NCI-H526 treated with DMSO at 0.1 percent for 48 hours (cell line): Measurements from ENCODE around the gene ADGRD2.

Experiments used
- DNase-seq: peaks from one replicate; lab custom pipeline; 2025; lab: John Stamatoyannopoulos, UW

Gene ADGRD2

DNA sequence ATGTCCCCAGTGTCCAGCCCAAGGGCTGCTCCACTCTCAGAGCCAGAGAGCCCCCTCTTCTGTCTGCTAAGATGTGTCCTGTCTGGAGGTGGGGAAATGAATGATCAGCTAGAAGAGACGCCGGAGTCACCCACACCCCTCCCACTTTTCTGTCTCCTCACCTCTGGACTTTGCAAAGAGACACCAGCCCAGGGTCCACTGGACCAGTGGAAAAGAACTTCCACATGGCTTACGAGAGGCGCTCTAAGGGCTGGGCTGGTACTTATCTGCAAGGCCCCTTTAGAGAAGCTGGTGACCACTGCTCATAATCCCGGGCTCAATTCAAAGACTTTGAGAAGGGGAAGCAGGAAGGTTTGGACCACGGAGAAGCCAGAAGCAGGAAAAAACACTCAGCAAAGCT, 47.8 kb downstream of the ADGRD2 start:
- DNase-seq, result no peak

DNA sequence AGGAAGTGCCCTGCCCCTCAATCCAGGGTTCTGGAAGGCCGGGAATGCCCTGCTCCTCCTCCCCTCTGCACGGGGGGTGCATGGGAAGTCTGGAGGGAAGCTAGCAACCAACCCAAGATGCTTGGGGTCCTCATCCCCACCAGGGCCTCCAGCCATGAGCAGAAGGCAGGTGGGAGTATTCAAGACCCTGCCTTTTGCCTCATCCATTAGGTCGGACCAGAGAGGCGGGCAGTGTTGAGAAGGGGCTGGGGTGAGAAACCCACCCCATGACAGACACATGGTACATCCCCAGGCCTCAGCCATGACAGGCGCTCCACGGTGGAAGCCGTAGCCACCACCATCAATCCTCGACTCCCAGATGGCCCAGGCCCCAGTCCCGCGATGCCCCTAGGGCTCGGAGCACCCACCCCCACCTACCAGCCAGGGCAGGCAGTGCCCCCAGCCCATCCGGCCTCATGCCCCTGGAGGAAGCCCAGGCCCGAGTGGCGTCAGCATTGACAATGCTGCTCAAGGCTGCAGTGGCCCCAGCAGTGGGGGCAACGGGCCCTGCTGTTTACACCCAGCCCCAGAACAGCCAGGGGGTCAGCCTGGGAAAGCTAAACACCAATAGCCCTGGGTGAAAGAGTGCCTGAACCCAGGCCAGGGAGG, 48.4 kb downstream of the ADGRD2 start:
- no peak for DNase-seq

GRCh38 chr9:124499216-124499615, 49.0 kb downstream of the ADGRD2 start:
- no peak for DNase-seq

DNA sequence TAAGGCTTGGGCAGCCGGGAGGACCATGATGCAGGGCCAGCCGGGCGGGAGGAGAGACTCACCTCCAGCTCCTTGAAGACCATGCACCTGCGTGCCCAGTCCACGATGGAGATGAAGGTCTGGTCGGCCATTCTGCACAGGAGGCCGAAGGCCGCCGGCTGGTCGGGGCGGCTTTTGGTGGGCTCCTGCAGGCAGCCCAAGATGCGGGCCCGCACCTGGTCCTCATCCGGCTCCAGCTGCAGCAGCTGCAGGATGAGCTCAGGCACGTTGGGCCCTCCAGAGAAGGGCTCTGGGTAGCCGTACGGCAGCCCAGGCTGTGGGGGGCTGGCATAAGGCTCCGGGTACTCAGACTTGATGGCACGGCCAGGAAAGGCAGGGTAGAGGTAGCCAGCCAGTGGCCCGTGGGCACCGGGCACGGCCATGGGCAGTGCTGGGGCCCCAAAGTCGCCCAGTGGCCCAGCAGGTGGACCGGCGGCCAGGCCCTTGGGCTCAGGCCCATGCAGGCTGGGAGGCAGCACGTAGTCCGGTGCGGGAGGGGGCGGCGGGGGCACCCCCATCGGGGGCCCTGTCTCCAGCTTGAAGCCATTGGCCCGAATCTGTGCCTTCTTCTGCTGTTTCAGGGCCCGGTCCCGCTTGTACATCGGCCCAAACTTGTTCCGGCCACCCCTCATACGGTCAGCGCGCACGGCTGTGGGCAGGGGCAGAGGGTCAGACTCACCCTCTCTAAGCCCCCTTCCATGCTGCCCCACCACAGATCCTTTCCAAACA, 50.0 kb downstream of the ADGRD2 start:
- no peak for DNase-seq

DNA sequence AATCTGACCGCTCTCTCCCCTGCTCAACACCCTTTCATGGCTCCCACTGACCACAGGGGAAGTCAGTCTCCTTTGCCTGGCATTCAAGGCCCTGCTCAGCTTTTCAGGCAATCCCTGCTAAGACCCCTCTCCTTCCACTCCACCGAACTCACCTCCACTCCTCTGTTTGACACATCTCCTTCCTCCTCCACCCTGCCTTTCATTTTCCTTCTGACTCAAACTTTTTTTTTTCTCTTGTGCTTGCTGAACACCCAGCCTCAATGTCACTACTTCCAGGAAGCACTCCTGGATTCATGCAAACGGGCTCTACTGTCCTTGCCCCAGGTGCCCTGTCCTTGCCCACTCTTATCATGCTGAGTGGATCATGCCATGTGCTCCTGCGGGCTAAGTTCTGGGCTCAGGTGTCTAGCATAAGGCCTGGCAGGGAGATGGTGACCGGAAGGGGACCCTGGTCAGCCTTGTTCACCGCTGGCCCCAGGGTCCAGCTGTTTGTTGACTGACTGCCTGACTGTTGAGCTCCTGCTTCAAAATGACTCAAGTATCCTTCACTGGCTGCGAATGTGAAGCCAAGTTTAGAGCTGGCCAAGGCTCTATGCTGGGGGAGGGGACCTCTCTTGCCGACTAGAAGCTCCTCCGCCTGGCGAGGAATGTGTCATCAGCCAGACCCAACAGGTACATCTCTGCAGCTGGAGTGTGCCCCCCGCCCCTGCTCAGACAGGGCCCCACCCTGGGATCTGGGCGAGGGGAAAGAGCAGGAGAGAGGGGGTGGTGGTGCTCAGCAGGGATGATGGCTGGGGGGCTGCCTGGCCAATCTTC, 50.8 kb downstream of the ADGRD2 start:
- DNase-seq, result no peak

DNA sequence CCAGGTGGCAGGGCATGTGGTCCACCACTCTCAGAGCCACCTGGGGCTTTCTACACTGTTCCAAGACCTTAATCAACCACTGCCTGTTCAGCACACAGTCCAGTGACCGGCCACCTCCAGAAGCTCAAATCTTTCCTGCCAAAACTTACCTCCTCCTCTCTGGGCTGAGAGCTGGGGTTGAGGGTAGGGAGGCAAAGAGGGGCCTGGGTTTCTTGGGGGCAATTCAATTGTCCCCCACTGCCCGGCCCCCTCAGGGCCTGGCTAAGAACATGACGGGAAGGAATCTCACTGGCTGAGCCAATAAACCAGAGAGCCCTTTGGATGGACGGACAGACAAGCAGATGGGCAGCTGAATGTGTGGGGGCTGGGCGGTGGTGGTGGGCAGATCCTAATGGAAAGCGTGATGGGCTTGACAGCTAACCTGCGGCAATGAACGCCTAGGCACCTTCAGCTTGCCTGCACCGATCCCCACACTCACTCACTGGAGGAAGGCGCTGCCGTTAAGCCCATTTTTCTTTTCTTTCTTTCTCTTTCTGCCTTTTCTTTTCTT, 51.6 kb downstream of the ADGRD2 start:
- no peak for DNase-seq

DNA sequence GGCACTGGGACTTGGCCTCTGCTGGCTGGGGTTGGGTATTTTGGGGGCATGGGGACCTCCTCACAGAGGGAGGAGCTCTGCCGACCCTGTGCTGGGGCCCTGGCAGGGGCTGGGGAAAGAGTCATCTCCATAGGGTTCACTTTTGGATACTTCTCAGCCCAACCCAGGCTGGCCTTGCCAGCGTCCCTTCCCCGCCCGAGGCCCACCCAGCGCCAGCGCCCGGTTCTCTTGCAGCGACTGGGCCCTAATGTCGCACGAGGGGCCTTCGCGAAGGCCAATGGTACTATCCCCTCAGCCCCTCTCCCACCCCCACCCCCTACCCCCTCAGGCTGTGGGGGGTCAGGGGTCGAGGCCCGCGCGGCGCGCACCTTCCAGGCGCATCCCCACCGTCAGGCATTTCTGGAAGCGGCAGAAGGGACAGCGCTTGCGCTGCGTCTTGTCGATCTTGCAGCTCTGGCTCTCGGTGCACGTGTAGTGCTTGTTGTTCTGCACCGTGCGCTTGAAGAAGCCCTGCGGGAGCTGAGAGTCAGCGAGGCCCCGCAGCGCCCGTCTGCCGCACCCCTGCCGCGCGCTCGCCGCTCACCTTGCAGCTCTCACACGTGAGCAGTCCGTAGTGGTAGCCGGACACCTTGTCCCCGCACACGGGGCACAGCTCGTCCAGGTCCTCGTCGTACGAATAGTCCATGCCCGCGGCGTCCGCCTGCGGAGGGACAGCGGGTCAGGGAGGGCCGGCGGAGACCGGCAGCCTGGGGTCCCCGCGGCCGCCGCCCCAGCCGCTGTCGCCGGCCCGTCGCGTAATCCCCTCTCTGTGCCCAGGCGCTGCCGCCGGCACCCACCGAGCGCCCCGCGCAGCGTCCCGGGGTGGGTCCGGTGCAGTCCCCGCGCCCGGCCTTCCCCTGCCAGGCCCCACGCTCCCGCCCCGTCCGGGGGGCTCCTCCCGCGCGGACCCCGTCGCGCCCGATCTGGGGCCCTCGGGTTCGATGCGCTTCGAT, 52.8 kb downstream of the ADGRD2 start:
- DNase-seq, result no peak

- no peak for DNase-seq
Measured at GRCh38 chr9:124503713-124504529, 53.7 kb downstream of the ADGRD2 start.

DNA sequence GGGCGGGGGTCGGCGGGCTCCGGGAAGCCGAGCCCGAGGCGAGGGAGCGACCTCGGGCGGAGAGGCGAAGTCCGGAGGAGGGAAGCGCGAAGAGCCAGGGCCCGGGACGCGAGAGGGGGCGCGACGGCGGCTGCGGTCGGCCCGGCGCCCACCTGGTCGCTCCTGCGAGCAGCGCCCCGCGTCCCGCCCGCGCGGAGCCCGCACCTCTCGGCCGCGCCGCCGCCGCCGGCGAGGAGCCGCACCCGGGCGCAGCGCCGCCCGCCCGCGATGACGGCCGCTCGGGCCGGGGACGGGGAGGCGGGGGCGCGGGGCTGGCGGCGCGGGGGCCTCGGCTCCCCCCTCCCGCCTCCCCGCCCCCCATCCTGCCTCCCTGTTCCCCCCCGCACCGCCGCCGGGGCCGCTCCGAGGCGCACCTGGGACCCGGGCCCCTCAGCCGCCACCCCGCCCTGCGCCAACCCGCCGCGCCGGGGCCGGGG, 54.3 kb downstream of the ADGRD2 start:
- DNase-seq, result no peak

DNA sequence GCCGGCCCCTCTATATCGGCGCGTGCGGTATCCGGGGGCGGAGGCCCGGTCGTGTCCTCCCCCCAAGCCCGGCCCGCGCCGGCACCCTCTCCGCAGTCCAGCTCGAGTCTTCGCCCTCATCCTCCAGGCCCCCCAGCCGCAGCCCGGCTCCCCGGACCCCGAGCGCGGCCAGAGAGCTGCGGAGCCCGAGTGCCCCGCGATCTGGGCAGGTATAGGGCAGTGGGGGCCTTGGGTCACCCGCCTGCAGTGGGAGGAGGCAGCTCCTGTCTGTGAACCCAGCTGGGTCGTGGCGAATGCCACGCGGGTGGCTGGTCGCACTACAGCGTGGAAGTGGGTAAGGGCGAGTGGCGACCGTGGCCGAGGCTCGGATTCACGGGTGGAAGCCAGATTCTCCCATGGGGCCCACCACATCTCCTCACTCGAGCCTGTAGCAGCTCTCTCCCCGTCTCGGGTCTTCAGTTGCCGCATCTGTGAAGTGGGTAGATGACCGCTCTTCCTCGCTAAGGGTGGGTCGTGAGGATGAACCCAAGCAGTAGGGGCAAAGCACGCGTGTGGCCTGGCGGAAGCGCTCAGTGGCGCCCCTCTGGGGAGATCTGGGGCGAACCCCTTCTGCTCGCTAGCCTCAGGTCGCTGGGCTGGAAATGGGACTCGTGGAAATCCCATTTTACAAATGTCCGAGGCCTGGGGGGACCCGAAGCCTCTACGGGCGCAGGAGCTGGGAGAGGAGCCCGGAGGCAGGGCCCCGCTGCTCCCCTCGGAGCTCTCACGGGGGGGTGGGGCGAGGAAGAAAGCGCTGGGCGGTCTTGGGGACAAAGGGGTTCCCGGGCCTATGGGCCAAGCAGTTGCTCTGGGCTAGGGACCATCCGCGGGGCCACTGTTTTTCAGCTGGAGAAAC, 55.0 kb downstream of the ADGRD2 start:
- no peak for DNase-seq

GRCh38 chr9:124505901-124506346, 55.7 kb downstream of the ADGRD2 start:
- no peak for DNase-seq

DNA sequence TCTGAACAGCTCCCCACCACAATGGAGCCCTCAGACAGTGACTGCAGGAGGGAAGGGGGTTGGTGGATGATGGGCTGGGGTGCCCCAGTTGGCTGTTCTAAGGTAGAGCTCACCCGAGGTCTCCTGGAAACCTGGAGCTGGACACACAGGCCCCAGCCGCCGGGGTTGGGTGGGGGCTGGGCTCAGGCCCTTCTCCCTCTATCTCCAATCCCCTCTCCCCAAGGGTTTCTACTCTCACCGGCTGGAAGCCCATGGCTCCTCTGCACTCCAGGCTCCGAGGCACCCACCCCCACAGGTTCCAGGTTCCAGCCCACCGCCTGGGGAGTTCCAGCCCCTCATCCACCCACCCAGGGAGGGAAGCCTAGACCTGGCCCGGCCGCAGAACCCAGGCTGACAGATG, 56.2 kb downstream of the ADGRD2 start:
- no peak for DNase-seq

DNA sequence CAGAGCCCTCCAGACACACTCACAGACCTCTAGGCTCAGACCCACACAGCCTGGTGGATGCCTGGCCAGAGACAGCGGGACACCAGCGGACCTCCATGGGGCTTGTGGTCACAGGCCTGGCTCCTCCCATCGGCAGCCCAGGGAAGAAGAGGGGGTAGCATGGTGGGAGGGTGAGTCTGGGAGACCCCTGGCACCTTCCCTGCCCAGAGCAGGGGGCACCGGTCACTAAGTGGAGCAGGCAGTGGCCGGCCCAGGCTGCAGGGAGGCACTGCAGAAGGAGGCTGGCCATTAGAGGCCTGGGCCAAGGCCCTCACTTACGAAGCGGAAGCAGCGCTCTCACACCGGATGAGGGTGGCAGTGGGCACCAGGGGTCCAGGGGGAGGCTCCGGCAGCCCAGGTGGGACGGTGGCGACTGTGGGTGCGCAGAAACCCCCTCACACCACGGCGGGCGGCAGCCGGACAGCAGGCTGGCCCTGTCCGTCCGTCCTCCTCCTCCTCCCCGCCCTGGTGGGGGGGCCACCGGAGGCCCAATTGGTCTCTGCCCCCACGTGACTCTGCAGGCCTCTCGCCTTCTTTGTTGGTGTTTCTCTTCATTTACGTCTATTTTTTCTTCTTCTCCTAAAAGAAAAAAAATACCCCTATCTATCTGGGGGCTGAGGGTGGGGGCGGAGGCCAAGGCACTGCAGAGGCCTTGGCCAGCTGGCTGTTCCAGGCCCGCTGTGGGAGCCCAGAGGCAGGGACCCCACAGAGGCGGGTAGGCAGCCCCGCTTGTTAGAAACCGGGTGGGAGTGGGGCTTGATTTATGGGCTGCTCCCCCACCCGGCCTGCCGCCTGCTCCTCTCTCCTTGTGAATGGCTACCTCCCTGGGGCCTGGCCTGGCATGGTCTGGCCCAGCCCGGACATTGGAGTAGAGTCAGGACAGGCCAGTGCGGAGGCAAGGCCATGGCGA, 57.0 kb downstream of the ADGRD2 start, which contains the start of gene NR5A1:
TSS of gene NR5A1 (minus strand) at position 469 of the 949 bp plus-strand sequence. CDS start 4,004 bp downstream, outside the sequence.
- no peak for DNase-seq

DNA sequence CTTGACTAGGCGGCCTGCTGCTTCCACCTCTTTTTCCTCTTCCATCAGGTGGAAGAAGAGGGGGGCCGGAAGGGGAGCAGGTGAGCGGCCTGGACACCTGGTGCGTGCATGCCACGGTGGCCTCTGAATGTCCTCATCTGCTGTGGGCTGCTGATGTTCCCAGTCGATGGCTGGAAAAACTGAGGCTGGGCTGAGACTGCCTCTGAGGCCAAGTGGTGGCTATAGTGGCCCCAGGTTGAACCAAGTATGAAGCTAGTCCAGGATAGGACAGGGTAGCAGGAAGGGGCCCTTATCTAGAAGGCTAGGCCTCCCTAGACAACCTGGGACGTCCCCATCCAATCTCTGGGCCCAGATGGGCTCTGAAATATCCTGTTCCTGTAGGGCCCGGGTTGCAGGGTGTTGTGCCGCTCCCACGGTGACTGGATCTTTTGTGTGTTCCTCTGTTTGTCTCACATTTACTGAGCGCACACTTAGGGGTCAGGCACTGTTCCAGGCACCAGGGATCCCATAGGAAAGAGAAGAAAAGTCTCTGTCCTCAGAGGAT, 57.7 kb downstream of the ADGRD2 start:
- DNase-seq, result no peak

DNA sequence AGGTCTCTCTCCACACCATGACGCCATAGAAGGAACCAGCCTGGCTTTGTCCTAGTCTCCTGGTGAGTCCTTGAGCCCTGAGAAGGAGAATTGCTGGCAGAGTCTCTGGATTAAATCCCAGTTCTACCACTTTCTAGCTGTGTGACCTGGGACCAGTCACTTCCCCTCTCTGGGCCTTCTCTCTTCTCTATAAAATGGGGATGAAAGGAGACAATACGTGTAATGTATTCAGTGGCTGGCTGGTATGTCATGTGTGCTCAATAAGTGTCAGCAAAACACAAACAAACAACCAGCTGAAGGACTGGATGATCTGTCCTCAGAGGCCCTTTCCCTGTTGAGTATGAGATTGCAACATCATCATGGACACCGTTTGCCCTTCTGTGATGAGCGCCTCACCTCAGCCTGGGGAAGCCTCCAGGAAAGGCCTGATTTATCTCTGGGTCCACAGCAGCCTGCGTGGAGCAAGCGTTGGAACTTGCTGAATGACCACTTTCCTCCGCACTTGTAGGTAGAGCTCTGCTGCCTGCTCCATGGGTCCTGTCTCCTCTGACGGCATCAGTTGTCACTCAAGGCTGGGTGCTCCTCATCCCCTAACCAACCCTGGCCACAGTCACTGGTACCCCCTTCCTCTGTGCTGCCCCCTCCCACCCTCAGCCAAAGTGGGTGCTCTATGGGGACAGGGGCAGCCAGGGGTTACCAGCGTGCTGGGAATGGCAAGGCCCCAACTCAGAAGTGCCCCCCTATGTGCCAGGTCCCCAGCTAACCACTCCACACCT, 60.6 kb downstream of the ADGRD2 start:
- DNase-seq, result no peak

GRCh38 chr9:124511426-124511840, 61.2 kb downstream of the ADGRD2 start:
- DNase-seq, result no peak
